Vagina (tissue), 2 donors: ENCODE results near the gene ROR1. TPM values are rescaled to one million over a fixed set of nuclear protein-coding genes. Genes with fewer than 3 reads are reported as not detected.

Experiments
- DNase-seq, 2 donors: peaks; one replicate each; pipeline ENCODE4 v3.0.0-alpha.2; 2017; ENCODE audit errors: extremely low spot score in 2 of 2
- H3K27ac ChIP-seq: fragments of 200-600 bp; sonication (generic); one replicate; pipeline ENCODE4 v1.5.1; 2019
- H3K27me3 ChIP-seq: fragments of 200-600 bp; sonication (generic); one replicate; pipeline ENCODE4 v1.5.1; 2019
- H3K36me3 ChIP-seq, 2 donors: fragments of 200-600 bp; sonication (generic); one replicate each; pipeline ENCODE4 v1.5.1; 2017 to 2019
- H3K4me1 ChIP-seq: fragments of 200-600 bp; sonication (generic); one replicate; pipeline ENCODE4 v1.5.1; 2019
- H3K4me3 ChIP-seq, 2 donors: fragments of 200-600 bp; sonication (generic); 1 replicate in 1 of 2; 2 replicates in 1 of 2; pipeline ENCODE4 v1.5.1; 2016 to 2019
- H3K9me3 ChIP-seq: fragments of 200-600 bp; sonication (generic); one replicate; pipeline ENCODE4 v1.5.1; 2019
- POLR2A ChIP-seq, 2 donors: fragments of 450-650 bp; IDR thresholded peaks; one replicate each; pipeline ENCODE4 v1.6.1; 2017; ENCODE audit warnings: antibody characterized with exemption in 2 of 2, mild to moderate bottlenecking in 2 of 2, moderate library complexity in 2 of 2
- POLR2AphosphoS5 ChIP-seq, 2 donors: sonication (generic); formaldehyde crosslinking; IDR thresholded peaks; one replicate each; pipeline ENCODE4 v1.9.0; 2017; ENCODE audit warnings: antibody characterized with exemption in 2 of 2, mild to moderate bottlenecking in 2 of 2, low read depth in 1 of 2; ENCODE audit not compliant: insufficient read depth in 1 of 2
- intact Hi-C: fragments of 100-400 bp; cut with DNase I; formaldehyde crosslinking; loops from one replicate; pipeline ENCODE4 v1.15.1; 2023
- total RNA-seq: library from RNA; depleted of rRNA; stranded (reverse); fragments of >200 nt; gene quantifications from one replicate; pipeline ENCODE4 v1.2.3, GENCODE V29; 2016
- TF ChIP-seq, protein P1 (sequence below), 3 experiments: fragments of 450-650 bp in 2 of 3; fragments of 200-600 bp in 1 of 3; sonication (generic) in 1 of 3; IDR thresholded peaks; one replicate each; pipeline ENCODE4 v1.5.1; 2017 to 2019; ENCODE audit warnings: antibody characterized with exemption in 3 of 3, mild to moderate bottlenecking in 2 of 3, moderate library complexity in 2 of 3

ROR1 gene
- total RNA-seq, 1 donor from 2014 or later = 11.0 TPM

DNA sequence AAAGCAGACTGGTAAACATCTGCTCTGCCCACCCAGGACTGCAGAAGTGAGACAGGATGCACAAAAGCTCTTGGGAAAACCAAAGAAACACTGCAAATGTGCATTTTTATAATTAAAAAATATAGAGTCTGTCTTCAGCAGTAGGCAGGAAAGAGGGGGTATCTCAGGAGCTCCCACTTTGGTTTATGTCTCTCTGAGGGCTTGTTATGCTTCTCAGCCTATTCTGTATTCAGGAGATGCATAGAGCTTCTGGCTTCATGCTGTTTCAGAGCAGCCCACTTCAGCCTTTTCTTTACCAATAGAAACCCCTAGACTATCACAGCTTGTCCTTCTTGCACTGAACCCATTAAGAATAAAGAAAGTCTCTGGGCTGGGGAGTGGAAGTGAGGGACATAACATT, 148.0 kb downstream of the ROR1 start:
- peaks cover 6% of the 10 kb centered on the region for H3K4me1 ChIP-seq
- TF ChIP-seq, protein P1, sequence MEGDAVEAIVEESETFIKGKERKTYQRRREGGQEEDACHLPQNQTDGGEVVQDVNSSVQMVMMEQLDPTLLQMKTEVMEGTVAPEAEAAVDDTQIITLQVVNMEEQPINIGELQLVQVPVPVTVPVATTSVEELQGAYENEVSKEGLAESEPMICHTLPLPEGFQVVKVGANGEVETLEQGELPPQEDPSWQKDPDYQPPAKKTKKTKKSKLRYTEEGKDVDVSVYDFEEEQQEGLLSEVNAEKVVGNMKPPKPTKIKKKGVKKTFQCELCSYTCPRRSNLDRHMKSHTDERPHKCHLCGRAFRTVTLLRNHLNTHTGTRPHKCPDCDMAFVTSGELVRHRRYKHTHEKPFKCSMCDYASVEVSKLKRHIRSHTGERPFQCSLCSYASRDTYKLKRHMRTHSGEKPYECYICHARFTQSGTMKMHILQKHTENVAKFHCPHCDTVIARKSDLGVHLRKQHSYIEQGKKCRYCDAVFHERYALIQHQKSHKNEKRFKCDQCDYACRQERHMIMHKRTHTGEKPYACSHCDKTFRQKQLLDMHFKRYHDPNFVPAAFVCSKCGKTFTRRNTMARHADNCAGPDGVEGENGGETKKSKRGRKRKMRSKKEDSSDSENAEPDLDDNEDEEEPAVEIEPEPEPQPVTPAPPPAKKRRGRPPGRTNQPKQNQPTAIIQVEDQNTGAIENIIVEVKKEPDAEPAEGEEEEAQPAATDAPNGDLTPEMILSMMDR (IDR thresholded peaks at IDR 0.05) = no peak
- no peak for TF ChIP-seq POLR2AphosphoS5 (IDR thresholded peaks at IDR 0.05; ENCODE audit: insufficient read depth in 1 of 2, low read depth in 1 of 2)
- TF ChIP-seq POLR2A (IDR thresholded peaks at IDR 0.05) = no peak
- intact Hi-C loops = no loop called here
- H3K36me3 ChIP-seq = no peaks in the 10 kb centered on the region
- no peaks in the 10 kb centered on the region for H3K27me3 ChIP-seq
- no peak for DNase-seq
- H3K9me3 ChIP-seq = no peaks in the 10 kb centered on the region
- H3K27ac ChIP-seq = no peak overlapping the region
- no peak overlapping the region for H3K4me3 ChIP-seq

DNA sequence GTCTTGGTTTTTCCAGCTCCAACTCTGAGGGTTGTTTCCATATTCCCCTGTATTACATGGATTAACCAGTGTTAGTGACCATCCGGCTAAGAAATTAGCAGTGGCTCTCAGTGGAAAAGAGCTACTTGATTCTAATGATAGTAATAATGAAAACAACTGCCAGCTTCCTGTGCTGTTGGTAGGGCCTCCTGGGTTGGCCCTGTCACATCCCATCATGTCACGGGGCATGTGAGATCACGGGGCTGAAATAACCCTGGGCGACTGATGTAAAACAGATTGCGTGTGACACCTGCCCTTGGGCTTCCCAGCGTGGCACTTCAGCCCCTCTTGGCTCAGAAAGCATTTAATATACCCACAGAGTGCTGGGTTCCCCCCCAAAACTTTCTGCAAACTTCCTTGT, 149.0 kb downstream of the ROR1 start:
- H3K4me1 ChIP-seq = peaks cover 7% of the 10 kb centered on the region
- H3K36me3 ChIP-seq = no peaks in the 10 kb centered on the region

DNA sequence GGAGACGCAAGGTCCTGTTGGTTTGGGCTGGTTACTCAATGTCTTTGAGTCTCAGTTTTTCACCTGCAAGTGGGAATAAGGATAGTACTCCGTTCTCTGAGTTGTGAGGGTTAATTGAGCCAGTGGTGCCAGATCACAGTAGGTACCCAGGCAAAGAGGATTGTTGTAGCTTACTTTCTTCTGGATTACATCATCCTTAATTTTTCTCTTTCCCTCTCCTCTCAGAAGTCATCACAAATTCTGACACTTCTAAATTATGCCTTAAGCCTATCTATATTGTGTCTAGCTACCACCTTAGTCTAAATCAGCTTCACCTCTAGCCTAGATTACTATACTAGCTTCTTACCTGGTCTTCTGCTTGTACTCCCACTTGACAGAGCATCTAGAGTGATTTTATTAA, 149.5 kb downstream of the ROR1 start:
- TF ChIP-seq POLR2AphosphoS5 (IDR thresholded peaks at IDR 0.05; ENCODE audit: insufficient read depth in 1 of 2, low read depth in 1 of 2) (no peak), POLR2A (IDR thresholded peaks at IDR 0.05) (no peak)
- Histone ChIP-seq H3K9me3 (no peaks in the 10 kb centered on the region), H3K4me1 (peaks cover 12% of the 10 kb centered on the region), H3K36me3 (no peaks in the 10 kb centered on the region), H3K27me3 (no peaks in the 10 kb centered on the region), H3K27ac (no peak overlapping the region), H3K4me3 (no peak overlapping the region)
- intact Hi-C loops = no loop called here
- DNase-seq = no peak

More for the DNA sequence above, 149.0 kb downstream of the ROR1 start:
- no peak overlapping the region for H3K27ac ChIP-seq
- H3K27me3 ChIP-seq = no peaks in the 10 kb centered on the region
- no peak for DNase-seq
- TF ChIP-seq, protein P1 (IDR thresholded peaks at IDR 0.05) = no peak
- TF ChIP-seq POLR2AphosphoS5 (IDR thresholded peaks at IDR 0.05; ENCODE audit: insufficient read depth in 1 of 2, low read depth in 1 of 2) (no peak), POLR2A (IDR thresholded peaks at IDR 0.05) (no peak)
- H3K9me3 ChIP-seq = no peaks in the 10 kb centered on the region
- intact Hi-C loops = no loop called here
- H3K4me3 ChIP-seq = no peak overlapping the region

DNA sequence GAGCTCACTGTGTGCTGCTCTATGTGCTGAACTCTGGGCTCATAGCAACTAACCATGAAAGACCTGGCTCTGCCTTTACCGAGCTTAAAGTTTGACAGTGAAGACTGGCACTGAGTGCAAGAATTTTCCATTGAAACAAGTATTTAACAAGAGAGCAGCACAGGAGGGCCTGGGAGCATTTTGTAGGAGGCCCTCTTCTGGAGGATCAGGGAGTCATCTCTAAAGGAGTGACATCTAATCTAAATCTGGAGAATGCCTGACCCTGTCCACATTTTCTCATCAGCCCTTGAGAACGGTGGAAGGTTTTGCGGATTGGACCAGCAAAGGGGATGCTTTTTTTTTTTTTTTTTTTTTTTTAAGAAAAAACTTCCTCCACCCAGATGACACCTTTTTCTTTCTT, 150.8 kb downstream of the ROR1 start:
- TF ChIP-seq, protein P1 (IDR thresholded peaks at IDR 0.05) = no peak
- TF ChIP-seq POLR2A (IDR thresholded peaks at IDR 0.05) (no peak), POLR2AphosphoS5 (IDR thresholded peaks at IDR 0.05; ENCODE audit: insufficient read depth in 1 of 2, low read depth in 1 of 2) (no peak)
- Histone ChIP-seq H3K36me3 (no peaks in the 10 kb centered on the region), H3K9me3 (no peaks in the 10 kb centered on the region), H3K27me3 (no peaks in the 10 kb centered on the region), H3K4me1 (peaks cover 24% of the 10 kb centered on the region), H3K4me3 (no peak overlapping the region), H3K27ac (no peak overlapping the region)
- no peak for DNase-seq
- intact Hi-C loops = no loop called here

GRCh38 chr1:63928186-63929105, 154.6 kb downstream of the ROR1 start:
- TF ChIP-seq POLR2AphosphoS5 (IDR thresholded peaks at IDR 0.05; ENCODE audit: insufficient read depth in 1 of 2, low read depth in 1 of 2) = peak in 1 of 2 donors; percentile 8
- TF ChIP-seq, protein P1 (IDR thresholded peaks at IDR 0.05) = no peak
- intact Hi-C loops = no loop called here

More at GRCh38 chr1:63928186-63929105, 154.6 kb downstream of the ROR1 start:
- Histone ChIP-seq H3K4me1 (peaks cover 18% of the 10 kb centered on the region), H3K4me3 (no peak overlapping the region), H3K9me3 (no peaks in the 10 kb centered on the region), H3K36me3 (no peaks in the 10 kb centered on the region), H3K27me3 (no peaks in the 10 kb centered on the region), H3K27ac (no peak overlapping the region)
- DNase-seq = no peak
